Measurements from ENCODE around the gene TCP1. TPM values are rescaled to one million over a fixed set of nuclear protein-coding genes. Genes with fewer than 3 reads are reported as not detected.

Gene TCP1
- total and polyA plus RNA-seq, 2 experiments from 2014 or later, result 222 to 346 TPM

GRCh38 chr6:159838020-159838744 is 48.8 kb upstream of the TCP1 start:
- Histone ChIP-seq H3F3A (replicated peaks; ENCODE audit: low read depth) (no peaks in the 10 kb centered on the region), H4K20me1 (replicated peaks; ENCODE audit: insufficient read depth) (no peaks in the 10 kb centered on the region), H3K4me2 (no peak overlapping the region), H2AFZ (peak overlapping the region; percentile 5), H3K27me3 (ENCODE audit: insufficient read depth) (no peaks in the 10 kb centered on the region), H3K4me1 (ENCODE audit: insufficient read depth) (peaks cover 26% of the 10 kb centered on the region), H3K36me3 (ENCODE audit: insufficient read depth) (no peaks in the 10 kb centered on the region), H3K79me2 (replicated peaks; ENCODE audit: insufficient read depth) (no peaks in the 10 kb centered on the region), H3K4me3 (no peak overlapping the region), H3K9me2 (ENCODE audit: insufficient read depth) (no peaks in the 10 kb centered on the region), H3K27ac (ENCODE audit: low read depth) (no peak overlapping the region)
- H3K4me1 Mint-ChIP-seq, result peaks cover 47% of the 10 kb centered on the region
- no peak overlapping the region for H3K27ac Mint-ChIP-seq
- no peak overlapping the region for H3K4me3 Mint-ChIP-seq
- no peaks in the 10 kb centered on the region for H3K9me3 Mint-ChIP-seq
- peak; percentile 72 for ATAC-seq
- DNase-seq (ENCODE audit: low spot score), result peak; percentile 43
- no peaks in the 10 kb centered on the region for H3K36me3 Mint-ChIP-seq (ENCODE audit: low read depth)
- H3K27me3 Mint-ChIP-seq (ENCODE audit: insufficient read depth, low read depth, poor library complexity), result peaks cover 1% of the 10 kb centered on the region
- TF ChIP-seq EZH2 (IDR thresholded peaks at IDR 0.05; ENCODE audit: low read depth, unreplicated experiment) (no peak), CTCF (conservative IDR thresholded peaks at IDR 0.05; ENCODE audit: low read depth in 2 of 2) (no peak), EZH2phosphoT487 (IDR thresholded peaks at IDR 0.05; ENCODE audit: unreplicated experiment) (no peak), CREB1 (CRISPR knock-in tag; IDR thresholded peaks at IDR 0.05; ENCODE audit: low read depth) (no peak), POLR2AphosphoS5 (IDR thresholded peaks at IDR 0.05; ENCODE audit: low read depth) (no peak), STAT1 (IDR thresholded peaks at IDR 0.05; ENCODE audit: unreplicated experiment) (no peak), JUNB (IDR thresholded peaks at IDR 0.05; ENCODE audit: unreplicated experiment) (no peak), ZNF331 (CRISPR knock-in tag; IDR thresholded peaks at IDR 0.05; ENCODE audit: low read depth) (no peak), ETS1 (IDR thresholded peaks at IDR 0.05) (no peak), ZNF114 (CRISPR knock-in tag; IDR thresholded peaks at IDR 0.05) (no peak), NANOG (IDR thresholded peaks at IDR 0.05; ENCODE audit: borderline replicate concordance) (no peak)
- TF ChIP-seq, protein P1, sequence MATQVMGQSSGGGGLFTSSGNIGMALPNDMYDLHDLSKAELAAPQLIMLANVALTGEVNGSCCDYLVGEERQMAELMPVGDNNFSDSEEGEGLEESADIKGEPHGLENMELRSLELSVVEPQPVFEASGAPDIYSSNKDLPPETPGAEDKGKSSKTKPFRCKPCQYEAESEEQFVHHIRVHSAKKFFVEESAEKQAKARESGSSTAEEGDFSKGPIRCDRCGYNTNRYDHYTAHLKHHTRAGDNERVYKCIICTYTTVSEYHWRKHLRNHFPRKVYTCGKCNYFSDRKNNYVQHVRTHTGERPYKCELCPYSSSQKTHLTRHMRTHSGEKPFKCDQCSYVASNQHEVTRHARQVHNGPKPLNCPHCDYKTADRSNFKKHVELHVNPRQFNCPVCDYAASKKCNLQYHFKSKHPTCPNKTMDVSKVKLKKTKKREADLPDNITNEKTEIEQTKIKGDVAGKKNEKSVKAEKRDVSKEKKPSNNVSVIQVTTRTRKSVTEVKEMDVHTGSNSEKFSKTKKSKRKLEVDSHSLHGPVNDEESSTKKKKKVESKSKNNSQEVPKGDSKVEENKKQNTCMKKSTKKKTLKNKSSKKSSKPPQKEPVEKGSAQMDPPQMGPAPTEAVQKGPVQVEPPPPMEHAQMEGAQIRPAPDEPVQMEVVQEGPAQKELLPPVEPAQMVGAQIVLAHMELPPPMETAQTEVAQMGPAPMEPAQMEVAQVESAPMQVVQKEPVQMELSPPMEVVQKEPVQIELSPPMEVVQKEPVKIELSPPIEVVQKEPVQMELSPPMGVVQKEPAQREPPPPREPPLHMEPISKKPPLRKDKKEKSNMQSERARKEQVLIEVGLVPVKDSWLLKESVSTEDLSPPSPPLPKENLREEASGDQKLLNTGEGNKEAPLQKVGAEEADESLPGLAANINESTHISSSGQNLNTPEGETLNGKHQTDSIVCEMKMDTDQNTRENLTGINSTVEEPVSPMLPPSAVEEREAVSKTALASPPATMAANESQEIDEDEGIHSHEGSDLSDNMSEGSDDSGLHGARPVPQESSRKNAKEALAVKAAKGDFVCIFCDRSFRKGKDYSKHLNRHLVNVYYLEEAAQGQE (IDR thresholded peaks at IDR 0.05; ENCODE audit: unreplicated experiment), result no peak
- TF ChIP-seq, protein P2, sequence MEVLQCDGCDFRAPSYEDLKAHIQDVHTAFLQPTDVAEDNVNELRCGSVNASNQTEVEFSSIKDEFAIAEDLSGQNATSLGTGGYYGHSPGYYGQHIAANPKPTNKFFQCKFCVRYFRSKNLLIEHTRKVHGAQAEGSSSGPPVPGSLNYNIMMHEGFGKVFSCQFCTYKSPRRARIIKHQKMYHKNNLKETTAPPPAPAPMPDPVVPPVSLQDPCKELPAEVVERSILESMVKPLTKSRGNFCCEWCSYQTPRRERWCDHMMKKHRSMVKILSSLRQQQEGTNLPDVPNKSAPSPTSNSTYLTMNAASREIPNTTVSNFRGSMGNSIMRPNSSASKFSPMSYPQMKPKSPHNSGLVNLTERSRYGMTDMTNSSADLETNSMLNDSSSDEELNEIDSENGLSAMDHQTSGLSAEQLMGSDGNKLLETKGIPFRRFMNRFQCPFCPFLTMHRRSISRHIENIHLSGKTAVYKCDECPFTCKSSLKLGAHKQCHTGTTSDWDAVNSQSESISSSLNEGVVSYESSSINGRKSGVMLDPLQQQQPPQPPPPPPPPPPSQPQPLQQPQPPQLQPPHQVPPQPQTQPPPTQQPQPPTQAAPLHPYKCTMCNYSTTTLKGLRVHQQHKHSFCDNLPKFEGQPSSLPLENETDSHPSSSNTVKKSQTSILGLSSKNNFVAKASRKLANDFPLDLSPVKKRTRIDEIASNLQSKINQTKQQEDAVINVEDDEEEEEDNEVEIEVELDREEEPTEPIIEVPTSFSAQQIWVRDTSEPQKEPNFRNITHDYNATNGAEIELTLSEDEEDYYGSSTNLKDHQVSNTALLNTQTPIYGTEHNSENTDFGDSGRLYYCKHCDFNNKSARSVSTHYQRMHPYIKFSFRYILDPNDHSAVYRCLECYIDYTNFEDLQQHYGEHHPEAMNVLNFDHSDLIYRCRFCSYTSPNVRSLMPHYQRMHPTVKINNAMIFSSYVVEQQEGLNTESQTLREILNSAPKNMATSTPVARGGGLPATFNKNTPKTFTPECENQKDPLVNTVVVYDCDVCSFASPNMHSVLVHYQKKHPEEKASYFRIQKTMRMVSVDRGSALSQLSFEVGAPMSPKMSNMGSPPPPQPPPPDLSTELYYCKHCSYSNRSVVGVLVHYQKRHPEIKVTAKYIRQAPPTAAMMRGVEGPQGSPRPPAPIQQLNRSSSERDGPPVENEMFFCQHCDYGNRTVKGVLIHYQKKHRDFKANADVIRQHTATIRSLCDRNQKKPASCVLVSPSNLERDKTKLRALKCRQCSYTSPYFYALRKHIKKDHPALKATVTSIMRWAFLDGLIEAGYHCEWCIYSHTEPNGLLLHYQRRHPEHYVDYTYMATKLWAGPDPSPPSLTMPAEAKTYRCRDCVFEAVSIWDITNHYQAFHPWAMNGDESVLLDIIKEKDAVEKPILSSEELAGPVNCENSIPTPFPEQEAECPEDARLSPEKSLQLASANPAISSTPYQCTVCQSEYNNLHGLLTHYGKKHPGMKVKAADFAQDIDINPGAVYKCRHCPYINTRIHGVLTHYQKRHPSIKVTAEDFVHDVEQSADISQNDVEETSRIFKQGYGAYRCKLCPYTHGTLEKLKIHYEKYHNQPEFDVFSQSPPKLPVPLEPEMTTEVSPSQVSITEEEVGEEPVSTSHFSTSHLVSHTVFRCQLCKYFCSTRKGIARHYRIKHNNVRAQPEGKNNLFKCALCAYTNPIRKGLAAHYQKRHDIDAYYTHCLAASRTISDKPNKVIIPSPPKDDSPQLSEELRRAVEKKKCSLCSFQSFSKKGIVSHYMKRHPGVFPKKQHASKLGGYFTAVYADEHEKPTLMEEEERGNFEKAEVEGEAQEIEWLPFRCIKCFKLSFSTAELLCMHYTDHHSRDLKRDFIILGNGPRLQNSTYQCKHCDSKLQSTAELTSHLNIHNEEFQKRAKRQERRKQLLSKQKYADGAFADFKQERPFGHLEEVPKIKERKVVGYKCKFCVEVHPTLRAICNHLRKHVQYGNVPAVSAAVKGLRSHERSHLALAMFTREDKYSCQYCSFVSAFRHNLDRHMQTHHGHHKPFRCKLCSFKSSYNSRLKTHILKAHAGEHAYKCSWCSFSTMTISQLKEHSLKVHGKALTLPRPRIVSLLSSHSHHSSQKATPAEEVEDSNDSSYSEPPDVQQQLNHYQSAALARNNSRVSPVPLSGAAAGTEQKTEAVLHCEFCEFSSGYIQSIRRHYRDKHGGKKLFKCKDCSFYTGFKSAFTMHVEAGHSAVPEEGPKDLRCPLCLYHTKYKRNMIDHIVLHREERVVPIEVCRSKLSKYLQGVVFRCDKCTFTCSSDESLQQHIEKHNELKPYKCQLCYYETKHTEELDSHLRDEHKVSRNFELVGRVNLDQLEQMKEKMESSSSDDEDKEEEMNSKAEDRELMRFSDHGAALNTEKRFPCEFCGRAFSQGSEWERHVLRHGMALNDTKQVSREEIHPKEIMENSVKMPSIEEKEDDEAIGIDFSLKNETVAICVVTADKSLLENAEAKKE (CRISPR knock-in tag; IDR thresholded peaks at IDR 0.05), result no peak

Data from GM23338 (cell line).